ENCODE results near the gene RAPGEF3. TPM values are rescaled to one million over a fixed set of nuclear protein-coding genes. Genes with fewer than 3 reads are reported as not detected.

RAPGEF3 gene
- total and polyA plus RNA-seq, 2 donors (not counting 1 experiment from before 2014, with no cell fraction given) = 1.8 to 5.2 TPM

DNA sequence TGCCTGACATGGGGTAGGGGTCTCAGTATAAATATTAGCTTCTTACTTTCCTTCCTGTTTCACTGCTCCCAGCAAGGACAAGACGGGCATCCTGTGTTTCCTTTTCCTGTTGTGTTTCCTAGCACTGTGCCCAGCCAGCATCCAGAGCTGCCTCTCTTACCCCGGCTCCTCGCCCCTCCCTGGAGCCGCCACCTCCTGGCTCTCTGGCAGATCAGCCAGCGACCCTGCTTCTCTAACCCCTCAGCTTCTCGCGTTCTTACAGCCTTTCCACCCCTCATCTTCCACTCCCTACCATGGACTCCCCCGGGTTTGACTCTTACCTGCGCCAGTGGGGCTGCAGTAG is 43.2 kb upstream of the RAPGEF3 start:
- peak overlapping the region; percentile 84 for H3K27ac Mint-ChIP-seq
- peaks cover 92% of the 10 kb centered on the region for H3K79me2 ChIP-seq (ENCODE audit: control insufficient read depth, insufficient read depth, low read length)
- peaks cover 65% of the 10 kb centered on the region for H3K4me1 Mint-ChIP-seq
- H3K9me3 Mint-ChIP-seq (ENCODE audit: insufficient read depth) = no peaks in the 10 kb centered on the region
- no peak overlapping the region for H3K9ac ChIP-seq (ENCODE audit: low read length)
- H2AFZ ChIP-seq (ENCODE audit: insufficient read depth, low read depth, low read length, poor library complexity, severe bottlenecking) = no peak overlapping the region
- TF ChIP-seq EZH2 (IDR thresholded peaks at IDR 0.05; ENCODE audit: borderline replicate concordance, insufficient read depth, low read depth, low read length, poor library complexity, severe bottlenecking) (no peak), CTCF (IDR thresholded peaks at IDR 0.05) (no peak)
- peak overlapping the region; percentile 37 for H3K4me3 Mint-ChIP-seq
- no peaks in the 10 kb centered on the region for H3K27me3 ChIP-seq (replicated peaks in 1 of 4; ENCODE audit: control extremely low read depth in 1 of 4, control insufficient read depth in 3 of 4, insufficient read depth in 4 of 4, low read length in 3 of 4)
- peaks cover 60% of the 10 kb centered on the region for H4K20me1 ChIP-seq (ENCODE audit: control insufficient read depth, insufficient read depth, low read length, poor library complexity, severe bottlenecking)
- H3K4me3 ChIP-seq (ENCODE audit: control extremely low read depth in 1 of 5, extremely low read depth in 1 of 5, insufficient read depth in 1 of 5, low read depth in 2 of 5, low read length in 4 of 5) = no peak overlapping the region
- CTCF ChIA-PET = interaction anchor here (0.5 to 38.8 kb wide), 11 partner anchors 11 to 90 kb away, joined by 3 to 1203 read pairs (median 3); partner anchors contain the start of genes HDAC7 and RAPGEF3
- H3K27me3 Mint-ChIP-seq = no peaks in the 10 kb centered on the region
- POLR2A ChIA-PET = interaction anchor here (0.9 to 1.3 kb wide), 3 partner anchors 12 to 31 kb away, joined by 3 to 6 read pairs (median 3); no protein-coding TSS in a partner anchor
- no peak overlapping the region for H3K27ac ChIP-seq (ENCODE audit: low read length in 2 of 2)
- DNase-seq (no peak), ATAC-seq (ENCODE audit: low read depth) (no peak)
- intact Hi-C loops (cut with micrococcal nuclease) = no loop called here
- peaks cover 0 to 43% of the 10 kb centered on the region in 2 experiments for H3K36me3 ChIP-seq (replicated peaks in 1 of 2; ENCODE audit: control extremely low read depth in 1 of 2, control insufficient read depth in 1 of 2, extremely low read depth in 1 of 2, insufficient read depth in 2 of 2, low read length in 1 of 2)
- no peaks in the 10 kb centered on the region for H3K9me3 ChIP-seq (ENCODE audit: control extremely low read depth in 1 of 3, control insufficient read depth in 2 of 3, insufficient read depth in 1 of 3, low read length in 2 of 3)
- peaks cover 34 to 66% of the 10 kb centered on the region in 2 donors for H3K4me1 ChIP-seq (ENCODE audit: control insufficient read depth in 2 of 2, insufficient read depth in 2 of 2, low read length in 2 of 2)
- H3K4me2 ChIP-seq (replicated peaks; ENCODE audit: low read depth, low read length, poor library complexity, severe bottlenecking) = peak overlapping the region; percentile 65
- 48% methylated on average over 6 of the region's 9 CpGs for WGBS (ENCODE audit: insufficient coverage)

DNA sequence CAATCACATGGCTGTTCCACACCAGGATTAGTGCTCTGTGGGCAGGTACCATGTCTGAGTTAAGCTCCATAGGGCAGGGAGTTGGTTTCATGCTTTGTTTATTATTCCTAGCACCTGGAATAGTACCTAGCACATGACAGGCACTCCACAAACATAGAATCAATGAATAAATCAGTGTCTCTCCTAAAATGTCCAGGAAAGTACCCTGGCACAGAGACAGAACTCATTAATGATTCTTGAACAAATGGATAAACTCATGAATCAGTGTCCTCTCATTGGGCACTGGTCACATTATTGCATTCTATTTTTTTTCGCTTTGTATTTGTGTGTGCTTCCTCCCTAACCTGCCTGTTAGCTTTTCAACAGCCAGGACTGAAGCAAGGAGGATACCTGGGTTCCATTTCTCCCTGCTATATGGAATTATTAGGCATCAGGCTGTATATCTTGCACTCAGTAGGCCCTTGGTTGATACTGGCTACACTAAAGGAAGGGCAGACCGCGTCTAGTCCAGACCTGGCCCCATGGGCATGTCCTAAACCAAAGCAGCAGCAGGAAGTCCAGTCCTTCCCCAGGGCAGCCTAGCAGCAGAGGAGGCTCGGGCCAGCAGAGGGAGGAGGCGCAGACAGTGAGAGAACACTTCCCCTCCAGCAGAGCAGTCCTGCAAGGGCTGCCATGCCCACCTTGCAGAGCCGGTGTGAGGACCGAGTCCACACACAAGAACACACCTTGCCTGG is 42.7 kb upstream of the RAPGEF3 start:
- DNase-seq (no peak), ATAC-seq (ENCODE audit: low read depth) (peak; percentile 23)
- H3K9me3 ChIP-seq (ENCODE audit: control extremely low read depth in 1 of 3, control insufficient read depth in 2 of 3, insufficient read depth in 1 of 3, low read length in 2 of 3) = no peaks in the 10 kb centered on the region
- H3K27ac ChIP-seq (ENCODE audit: low read length in 2 of 2) = no peak overlapping the region
- Mint-ChIP-seq H3K4me1 (peaks cover 60% of the 10 kb centered on the region), H3K27me3 (no peaks in the 10 kb centered on the region), H3K9me3 (ENCODE audit: insufficient read depth) (no peaks in the 10 kb centered on the region), H3K4me3 (peak overlapping the region; percentile 37), H3K27ac (peak overlapping the region; percentile 70)
- ChIA-PET CTCF (interaction anchor here (0.5 to 38.8 kb wide), 9 partner anchors 11 to 61 kb away, joined by 3 to 1203 read pairs (median 3); partner anchors contain the start of genes HDAC7 and RAPGEF3), POLR2A (interaction anchor here (0.9 to 1.3 kb wide), 2 partner anchors 12 to 32 kb away, joined by 3 to 6 read pairs; no protein-coding TSS in a partner anchor)
- no peak for TF ChIP-seq EZH2 (IDR thresholded peaks at IDR 0.05; ENCODE audit: borderline replicate concordance, insufficient read depth, low read depth, low read length, poor library complexity, severe bottlenecking)
- peaks cover 60% of the 10 kb centered on the region for H4K20me1 ChIP-seq (ENCODE audit: control insufficient read depth, insufficient read depth, low read length, poor library complexity, severe bottlenecking)
- H3K36me3 ChIP-seq (replicated peaks in 1 of 2; ENCODE audit: control extremely low read depth in 1 of 2, control insufficient read depth in 1 of 2, extremely low read depth in 1 of 2, insufficient read depth in 2 of 2, low read length in 1 of 2) = peaks cover 0 to 48% of the 10 kb centered on the region in 2 experiments
- no peak overlapping the region for H3K4me3 ChIP-seq (ENCODE audit: control extremely low read depth in 1 of 5, extremely low read depth in 1 of 5, insufficient read depth in 1 of 5, low read depth in 2 of 5, low read length in 4 of 5)
- intact Hi-C loops (cut with micrococcal nuclease) = no loop called here
- H3K4me1 ChIP-seq (ENCODE audit: control insufficient read depth in 2 of 2, insufficient read depth in 2 of 2, low read length in 2 of 2) = peaks cover 29 to 60% of the 10 kb centered on the region in 2 donors
- WGBS (ENCODE audit: insufficient coverage) = 75% methylated on average over 4 of the region's 7 CpGs
- no peaks in the 10 kb centered on the region for H3K27me3 ChIP-seq (replicated peaks in 1 of 4; ENCODE audit: control extremely low read depth in 1 of 4, control insufficient read depth in 3 of 4, insufficient read depth in 4 of 4, low read length in 3 of 4)
- no peak overlapping the region for H3K9ac ChIP-seq (ENCODE audit: low read length)
- peak overlapping the region; percentile 65 for H3K4me2 ChIP-seq (replicated peaks; ENCODE audit: low read depth, low read length, poor library complexity, severe bottlenecking)
- peaks cover 87% of the 10 kb centered on the region for H3K79me2 ChIP-seq (ENCODE audit: control insufficient read depth, insufficient read depth, low read length)
- H2AFZ ChIP-seq (ENCODE audit: insufficient read depth, low read depth, low read length, poor library complexity, severe bottlenecking) = no peak overlapping the region
